Endothelial cell of umbilical vein (primary cell): ENCODE data around the gene TMED7. TPM values are rescaled to one million over a fixed set of nuclear protein-coding genes. Genes with fewer than 3 reads are reported as not detected.

ENCODE experiments used
- BruUV-seq: library from RNA; stranded (reverse); fragments of 400-500 nt; replicated peaks from 2 replicates; lab custom pipeline; 2021; lab: Mats Ljungman, UMichigan
- CTCF ChIA-PET: fragments of 300-600, 350-600 bp; sonication (Branson Sonifier 250); formaldehyde crosslinking; loops from one replicate; lab custom pipeline; 2021; ENCODE audit warnings: antibody characterized with exemption, inconsistent platforms; lab: Charles Lee
- POLR2A ChIA-PET: fragments of 300-600, 350-600 bp; sonication (Branson Sonifier 250); formaldehyde crosslinking; loops from one replicate; lab custom pipeline; 2021; ENCODE audit warnings: antibody characterized with exemption, inconsistent platforms; lab: Charles Lee
- DNase-seq: peaks from one replicate; pipeline ENCODE4 v3.0.0-alpha.2; 2011; ENCODE audit warnings: low read depth, low spot score
- FAIRE-seq: peaks from 2 replicates; lab custom pipeline; 2011; peaks lifted over from hg19 to GRCh38; lab: Jason Lieb, UNC
- H2AFZ ChIP-seq: 2 replicates; pipeline ENCODE4 v1.6.0; 2012; ENCODE audit warnings: low read depth, low read length, control low read depth, inconsistent platforms
- H3K27ac ChIP-seq: 2 replicates; pipeline ENCODE4 v1.5.1; 2011; ENCODE audit warnings: low read depth, mild to moderate bottlenecking, control low read depth, low read length, moderate library complexity; ENCODE audit not compliant: insufficient read depth
- H3K27me3 ChIP-seq, 2 experiments: 2 replicates each; pipeline versions ENCODE4 v1.6.0 to v1.6.1; 2011; ENCODE audit warnings: low read length in 2 of 2, mixed read lengths in 1 of 2; ENCODE audit not compliant: control insufficient read depth in 2 of 2, insufficient read depth in 2 of 2
- H3K36me3 ChIP-seq, 2 experiments: 2 replicates in 1 of 2; 3 replicates in 1 of 2; pipeline ENCODE4 v1.5.1; 2011; ENCODE audit warnings: low read length in 2 of 2, mild to moderate bottlenecking in 1 of 2, moderate library complexity in 1 of 2; ENCODE audit not compliant: control insufficient read depth in 2 of 2, insufficient read depth in 2 of 2; ENCODE audit errors: extremely low read depth in 1 of 2
- H3K4me1 ChIP-seq: 3 replicates; pipeline ENCODE4 v1.5.1; 2011; ENCODE audit warnings: mild to moderate bottlenecking, low read length; ENCODE audit not compliant: control insufficient read depth, insufficient read depth; ENCODE audit errors: extremely low read depth
- H3K4me2 ChIP-seq: 2 replicates; pipeline ENCODE4 v1.6.1; 2011; ENCODE audit warnings: low read length, control low read depth, mixed read lengths; ENCODE audit not compliant: insufficient read depth
- H3K4me3 ChIP-seq, 3 experiments: fragments of 200-600 bp in 1 of 3; sonication (generic), shearing (Covaris generic) in 1 of 3; replicated peaks in 1 of 3; 2 replicates each; pipeline ENCODE4 v1.5.1; 2011 to 2016; ENCODE audit warnings: control low read depth in 3 of 3, low read length in 3 of 3, mild to moderate bottlenecking in 2 of 3, inconsistent platforms in 1 of 3, low read depth in 1 of 3, moderate library complexity in 1 of 3; ENCODE audit not compliant: insufficient read depth in 1 of 3
- H3K79me2 ChIP-seq: 2 replicates; pipeline ENCODE4 v1.6.0; 2012; ENCODE audit warnings: low read length, inconsistent platforms; ENCODE audit not compliant: control insufficient read depth, insufficient read depth
- H3K9ac ChIP-seq: replicated peaks from 2 replicates; pipeline ENCODE3; 2011; ENCODE audit warnings: low read length, control low read depth; ENCODE audit not compliant: insufficient read depth; ENCODE audit errors: extremely low read depth
- H3K9me1 ChIP-seq: replicated peaks from 3 replicates; pipeline ENCODE4 v1.6.0; 2011; ENCODE audit warnings: mild to moderate bottlenecking, low read length; ENCODE audit not compliant: control insufficient read depth, insufficient read depth; ENCODE audit errors: extremely low read depth
- H3K9me3 ChIP-seq: replicated peaks from 2 replicates; pipeline ENCODE4 v1.5.1; 2012; ENCODE audit warnings: low read length, inconsistent platforms; ENCODE audit not compliant: control insufficient read depth, insufficient read depth
- H4K20me1 ChIP-seq: replicated peaks from 2 replicates; pipeline ENCODE3; 2011; ENCODE audit warnings: mild to moderate bottlenecking, low read length; ENCODE audit not compliant: control insufficient read depth, insufficient read depth; ENCODE audit errors: extremely low read depth
- CTCF ChIP-seq, 2 donors: IDR thresholded peaks; 1 replicate in 1 of 2; 2 replicates in 1 of 2; pipeline ENCODE4 v1.5.1; 2011; ENCODE audit warnings: low read length in 2 of 2, mild to moderate bottlenecking in 2 of 2, moderate library complexity in 2 of 2, control low read depth in 1 of 2, inconsistent platforms in 1 of 2, low read depth in 1 of 2; ENCODE audit not compliant: insufficient read depth in 1 of 2; ENCODE audit errors: extremely low read depth in 1 of 2
- EZH2 ChIP-seq: IDR thresholded peaks from 2 replicates; pipeline ENCODE4 v1.6.1; 2012; ENCODE audit warnings: borderline replicate concordance, low read depth, mild to moderate bottlenecking, moderate library complexity, low read length, inconsistent platforms; ENCODE audit not compliant: severe bottlenecking
- FOS ChIP-seq: IDR thresholded peaks from 2 replicates; pipeline ENCODE4 v1.6.1; 2011; ENCODE audit warnings: mild to moderate bottlenecking, low read length, moderate library complexity, borderline replicate concordance; ENCODE audit not compliant: insufficient read depth
- JUN ChIP-seq: IDR thresholded peaks from 2 replicates; pipeline ENCODE4 v1.6.1; 2011; ENCODE audit warnings: borderline replicate concordance, low read depth; ENCODE audit not compliant: insufficient read length, insufficient read depth
- MAX ChIP-seq: IDR thresholded peaks from 2 replicates; pipeline ENCODE4 v1.6.1; 2011; ENCODE audit not compliant: insufficient read depth, insufficient read length
- MYC ChIP-seq: IDR thresholded peaks from one replicate; pipeline ENCODE4 v1.6.1; 2011; ENCODE audit warnings: mild to moderate bottlenecking, low read depth, low read length
- POLR2AphosphoS5 ChIP-seq: IDR thresholded peaks from 2 replicates; pipeline ENCODE4 v1.6.1; 2012; ENCODE audit warnings: low read depth, mild to moderate bottlenecking, control low read depth, low read length, moderate library complexity; ENCODE audit not compliant: insufficient read depth
- dilution Hi-C: fragments of 300-500 bp; cut with MboI; formaldehyde crosslinking; loops from one replicate; pipeline ENCODE4 v1.15.0; 2019; ENCODE audit warnings: low sequenced_read_pairs; ENCODE audit not compliant: extremely low pct_ligation_motif_present
- intact Hi-C: fragments of 100-400 bp; cut with micrococcal nuclease; formaldehyde crosslinking; loops from one replicate; pipeline ENCODE4 v1.10.0; 2022
- polyA plus RNA-seq, 4 experiments: library from polyadenylated mRNA; depleted of rRNA in 3 of 4; stranded (reverse) in 3 of 4; unstranded in 1 of 4; fragments of >200 nt; gene quantifications; 2 replicates each; pipeline versions ENCODE4 v1.2.1 to v1.2.3, GENCODE V29; 2011 to 2012; ENCODE audit warnings: missing spikeins in 1 of 4
- total RNA-seq: library from RNA; stranded (reverse); gene quantifications from 2 replicates; pipeline ENCODE4 v1.2.3, GENCODE V29; 2021

The TMED7 gene
- total and polyA plus RNA-seq, 2 donors (not counting 3 experiments of a cell fraction or from before 2014, with no cell fraction given), result 57.6 to 101 TPM

GRCh38 chr5:115600766-115601165 is 25.1 kb downstream of the TMED7 start:
- Histone ChIP-seq H3K27me3 (no peaks in the 10 kb centered on the region), H4K20me1 (no peaks in the 10 kb centered on the region), H3K4me1 (peaks cover 16% of the 10 kb centered on the region), H3K27ac (no peak overlapping the region), H3K9me3 (no peaks in the 10 kb centered on the region), H3K36me3 (no peaks in the 10 kb centered on the region), H3K9me1 (no peaks in the 10 kb centered on the region), H3K9ac (no peak overlapping the region), H2AFZ (no peak overlapping the region), H3K4me3 (no peak overlapping the region), H3K4me2 (peak overlapping the region; percentile 95), H3K79me2 (no peaks in the 10 kb centered on the region)
- dilution Hi-C loops (no loop called here), intact Hi-C loops (no loop called here)
- POLR2A ChIA-PET, result no interaction called here
- peak; percentile 22 for TF ChIP-seq FOS
- no peak for TF ChIP-seq CTCF (IDR thresholded peaks at IDR 0.05; ENCODE audit: extremely low read depth in 1 of 2, insufficient read depth in 1 of 2, low read depth in 1 of 2, low read length in 2 of 2)
- no peak for TF ChIP-seq EZH2
- no peak for TF ChIP-seq MAX
- peak; percentile 13 for TF ChIP-seq JUN
- DNase-seq (no peak), FAIRE-seq (no peak)
- CTCF ChIA-PET, result no interaction called here
- TSS peak; percentile 11 for BruUV-seq

GRCh38 chr5:115599924-115600323 is 25.9 kb downstream of the TMED7 start:
- Histone ChIP-seq H3K36me3 (no peaks in the 10 kb centered on the region), H3K79me2 (no peaks in the 10 kb centered on the region), H3K9me1 (no peaks in the 10 kb centered on the region), H3K4me1 (peaks cover 16% of the 10 kb centered on the region), H3K4me3 (no peak overlapping the region), H3K9me3 (no peaks in the 10 kb centered on the region), H2AFZ (no peak overlapping the region), H3K4me2 (no peak overlapping the region), H3K27ac (no peak overlapping the region), H3K9ac (no peak overlapping the region), H3K27me3 (no peaks in the 10 kb centered on the region), H4K20me1 (no peaks in the 10 kb centered on the region)
- no TSS peak for BruUV-seq
- dilution Hi-C loops, result no loop called here
- no peak for DNase-seq
- ChIA-PET POLR2A (no interaction called here), CTCF (no interaction called here)
- intact Hi-C loops, result no loop called here
- no peak for TF ChIP-seq EZH2
- no peak for TF ChIP-seq CTCF (IDR thresholded peaks at IDR 0.05; ENCODE audit: extremely low read depth in 1 of 2, insufficient read depth in 1 of 2, low read depth in 1 of 2, low read length in 2 of 2)
- TF ChIP-seq JUN, result no peak
- no peak for TF ChIP-seq MAX
- TF ChIP-seq MYC, result no peak
- no peak for TF ChIP-seq POLR2AphosphoS5
- TF ChIP-seq FOS, result no peak
- no peak for FAIRE-seq
